Caki2 (cell line): ENCODE data around the gene FOXD4. TPM values are rescaled to one million over a fixed set of nuclear protein-coding genes. Genes with fewer than 3 reads are reported as not detected.
"Not testable (repeated sequence)": the region's sequence is repeated elsewhere in the genome, so short reads cannot be mapped to it uniquely, and the experiment has no call there.

Experiments
- DNase-seq: peaks from one replicate; pipeline ENCODE4 v3.0.0-alpha.2; 2015; ENCODE audit warnings: low read depth
- in situ Hi-C: cut with HindIII; loops from 2 replicates; pipeline ENCODE4 v1.10.0; 2016; ENCODE audit warnings: low sequenced_read_pairs, low pct_unique_long_range_greater_than_20kb, mixed read lengths
- total RNA-seq: library from RNA; depleted of rRNA; stranded (reverse); fragments of >200 nt; shearing (Covaris generic); gene quantifications from 2 replicates; pipeline ENCODE4 v1.2.3, GENCODE V29; 2014; ENCODE audit warnings: low replicate concordance; rRNA removed

The FOXD4 gene
- total RNA-seq, 1 experiment from 2014 or later: not detected

DNA sequence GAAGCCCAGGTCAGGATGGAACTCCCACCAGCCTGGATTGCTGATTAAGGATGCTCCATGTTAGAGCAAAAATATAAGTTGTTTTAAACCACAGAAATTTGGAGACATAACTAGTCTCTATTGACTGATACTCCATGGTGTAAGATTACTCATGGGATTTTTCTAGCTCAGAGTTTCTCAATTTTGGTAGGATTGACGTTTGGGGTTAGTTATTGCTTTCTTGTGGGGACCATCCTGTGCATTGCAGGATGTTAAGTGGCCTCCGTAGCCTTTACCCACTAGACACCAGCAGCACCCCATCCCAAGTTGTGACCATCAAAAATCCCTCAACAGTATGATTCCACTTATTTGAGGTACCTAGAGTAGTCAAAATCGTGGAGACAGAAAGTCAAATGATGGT, 19.4 kb downstream of the FOXD4 start:
- in situ Hi-C loops, DNase-seq: not testable (repeated sequence)

GRCh38 chr9:94992-95391, 23.2 kb downstream of the FOXD4 start:
- in situ Hi-C loops, DNase-seq: not testable (repeated sequence)

GRCh38 chr9:94323-94722, 23.9 kb downstream of the FOXD4 start:
- DNase-seq, in situ Hi-C loops: not testable (repeated sequence)

DNA sequence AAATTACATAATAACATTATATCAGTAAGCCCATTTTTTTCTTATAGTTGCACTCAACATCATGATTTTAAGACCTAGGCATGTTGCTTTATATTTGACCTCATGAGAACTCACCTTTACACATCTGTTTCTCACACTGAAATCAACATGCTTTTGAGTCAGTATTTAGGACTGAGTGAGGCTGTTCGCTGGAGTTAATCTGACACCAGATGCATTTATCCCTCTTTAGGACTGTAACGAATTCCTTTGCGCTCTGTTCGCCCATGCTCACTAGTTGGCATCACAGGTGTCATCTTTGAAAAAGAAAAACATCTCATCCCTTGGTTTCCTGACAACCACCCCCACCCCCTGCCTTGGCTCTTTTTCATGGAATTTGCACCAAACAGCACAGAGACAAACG, 24.3 kb downstream of the FOXD4 start:
- DNase-seq, in situ Hi-C loops: not testable (repeated sequence)

DNA sequence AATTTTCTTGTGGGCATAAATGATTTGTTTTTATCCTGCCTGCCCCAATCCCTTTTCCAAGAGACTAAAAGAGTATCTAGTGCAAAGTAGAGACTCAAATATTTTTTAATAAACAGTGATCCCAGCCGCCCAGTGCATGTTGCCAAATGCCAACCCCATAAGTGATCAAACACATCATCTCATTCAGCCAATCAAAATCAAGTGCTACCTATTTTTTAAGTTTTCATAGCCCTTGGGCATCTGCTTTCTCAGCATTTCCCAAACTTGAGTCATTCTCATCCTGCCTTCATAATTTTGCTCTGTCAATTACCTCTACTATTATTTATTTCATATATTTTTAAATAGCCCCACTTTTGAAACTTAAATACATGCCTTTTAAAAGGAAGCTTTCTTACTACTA, 27.4 kb downstream of the FOXD4 start:
- in situ Hi-C loops, DNase-seq: not testable (repeated sequence)

DNA sequence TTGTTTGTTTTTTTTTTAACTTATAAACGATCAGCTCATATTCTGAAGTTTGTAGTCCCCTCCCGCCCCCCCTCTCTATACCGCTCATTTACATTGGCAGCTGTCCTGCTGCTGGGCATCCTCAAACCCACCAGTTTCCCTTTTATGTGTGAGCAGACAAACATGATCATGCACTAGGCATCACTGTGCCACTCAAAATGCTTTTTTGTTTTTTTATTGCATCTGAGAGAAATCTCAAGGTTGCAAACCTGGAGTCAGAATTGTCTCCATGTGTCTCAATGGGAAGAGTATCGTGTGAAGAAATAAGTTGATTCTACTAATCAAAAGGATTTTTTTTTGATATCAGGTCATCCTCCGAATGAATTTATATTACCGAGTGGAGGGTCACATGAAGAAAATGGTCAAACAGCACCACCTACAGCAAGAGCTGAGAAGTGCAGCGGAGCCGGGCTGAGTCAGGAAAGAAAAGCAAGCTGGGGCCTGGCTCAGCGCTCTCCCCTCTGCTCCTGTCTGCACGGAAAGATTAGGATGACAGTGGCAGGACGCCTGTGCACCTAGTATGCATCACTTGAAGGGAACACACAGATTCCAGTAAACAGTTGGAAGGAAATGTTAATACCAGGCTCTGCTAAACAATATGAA, 29.7 kb downstream of the FOXD4 start:
- in situ Hi-C loops, DNase-seq: not testable (repeated sequence)

DNA sequence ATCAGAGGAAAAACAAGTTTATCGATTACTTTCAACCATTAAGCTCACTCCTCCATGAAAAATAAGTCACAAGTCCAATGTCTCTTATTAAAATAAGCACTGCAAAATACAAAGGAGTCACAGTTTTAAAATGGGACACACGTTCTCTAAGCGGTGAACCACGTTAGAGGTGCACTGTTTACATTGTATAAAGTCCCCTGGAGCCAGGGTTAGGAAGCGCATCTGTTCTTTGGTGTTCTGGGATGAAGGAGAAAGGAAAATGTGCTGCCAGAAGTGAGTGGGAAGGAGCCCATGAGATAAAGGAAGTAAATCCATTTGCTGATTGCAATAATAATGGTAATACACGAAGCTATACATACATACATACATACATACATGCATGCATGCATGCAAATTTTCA, 30.4 kb downstream of the FOXD4 start:
- in situ Hi-C loops, DNase-seq: not testable (repeated sequence)

DNA sequence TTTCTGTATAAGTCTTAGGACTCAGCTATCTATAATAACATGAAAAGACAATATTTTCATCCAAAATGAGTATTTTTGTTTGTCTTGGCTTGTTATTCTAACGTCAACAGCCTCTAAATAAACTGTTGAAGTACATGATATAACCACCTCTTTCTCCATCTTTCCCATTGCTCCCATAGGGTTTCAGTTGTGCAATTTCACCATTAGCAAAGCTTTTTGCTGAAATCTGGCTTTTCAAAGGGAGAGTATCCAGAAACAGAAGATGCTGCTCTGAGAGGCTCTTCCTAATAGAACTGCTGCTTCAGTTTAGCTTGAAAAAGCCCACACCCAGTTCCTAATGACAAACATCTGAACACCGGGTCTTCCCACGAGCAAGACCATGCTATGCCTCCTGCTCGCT, 31.1 kb downstream of the FOXD4 start:
- DNase-seq, in situ Hi-C loops: not testable (repeated sequence)

GRCh38 chr9:86697-87096, 31.5 kb downstream of the FOXD4 start:
- DNase-seq, in situ Hi-C loops: not testable (repeated sequence)

DNA sequence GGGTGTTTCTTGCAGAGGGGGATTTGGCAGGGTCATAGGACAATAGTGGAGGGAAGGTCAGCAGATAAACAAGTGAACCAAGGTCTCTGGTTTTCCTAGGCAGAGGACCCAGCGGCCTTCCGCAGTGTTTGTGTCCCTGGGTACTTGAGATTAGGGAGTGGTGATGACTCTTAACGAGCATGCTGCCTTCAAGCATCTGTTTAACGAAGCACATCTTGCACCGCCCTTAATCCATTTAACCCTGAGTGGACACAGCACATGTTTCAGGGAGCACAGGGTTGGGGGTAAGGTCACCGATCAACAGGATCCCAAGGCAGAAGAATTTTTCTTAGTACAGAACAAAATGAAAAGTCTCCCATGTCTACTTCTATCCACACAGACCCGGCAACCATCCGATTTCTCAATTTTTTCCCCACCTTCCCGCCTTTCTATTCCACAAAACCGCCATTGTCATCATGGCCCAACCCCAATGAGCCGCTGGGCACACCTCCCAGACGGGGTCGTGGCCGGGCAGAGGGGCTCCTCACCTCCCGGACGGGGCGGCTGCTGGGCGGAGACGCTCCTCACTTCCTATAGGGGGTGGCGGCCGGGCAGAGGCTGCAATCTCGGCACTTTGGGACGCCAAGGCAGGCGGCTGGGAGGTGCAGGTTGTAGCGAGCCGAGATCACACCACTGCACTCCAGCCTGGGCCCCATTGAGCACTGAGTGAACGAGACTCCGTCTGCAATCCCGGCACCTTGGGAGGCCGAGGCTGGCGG, 35.1 kb downstream of the FOXD4 start:
- DNase-seq, in situ Hi-C loops: not testable (repeated sequence)

DNA sequence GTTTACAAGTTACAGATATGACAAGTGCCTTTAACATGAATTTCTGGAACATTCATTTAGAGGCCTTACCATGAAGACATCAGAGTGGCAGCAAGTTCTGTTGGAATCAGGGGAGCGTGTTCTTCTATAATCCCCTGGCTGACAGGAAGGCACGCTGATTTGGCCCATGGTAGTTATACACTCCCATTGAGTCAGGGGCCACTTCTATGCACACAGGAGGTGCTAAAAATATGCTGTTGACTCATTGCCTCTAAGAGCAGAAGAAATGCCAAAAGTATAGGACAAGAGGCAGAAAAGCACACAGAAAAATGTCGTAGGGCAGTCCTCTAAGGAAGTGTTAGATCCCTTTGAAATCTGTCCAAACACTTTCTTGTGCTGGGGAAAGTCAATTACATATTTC, 39.9 kb downstream of the FOXD4 start:
- DNase-seq, in situ Hi-C loops: not testable (repeated sequence)

GRCh38 chr9:76389-76788, 41.8 kb downstream of the FOXD4 start:
- in situ Hi-C loops, DNase-seq: not testable (repeated sequence)

DNA sequence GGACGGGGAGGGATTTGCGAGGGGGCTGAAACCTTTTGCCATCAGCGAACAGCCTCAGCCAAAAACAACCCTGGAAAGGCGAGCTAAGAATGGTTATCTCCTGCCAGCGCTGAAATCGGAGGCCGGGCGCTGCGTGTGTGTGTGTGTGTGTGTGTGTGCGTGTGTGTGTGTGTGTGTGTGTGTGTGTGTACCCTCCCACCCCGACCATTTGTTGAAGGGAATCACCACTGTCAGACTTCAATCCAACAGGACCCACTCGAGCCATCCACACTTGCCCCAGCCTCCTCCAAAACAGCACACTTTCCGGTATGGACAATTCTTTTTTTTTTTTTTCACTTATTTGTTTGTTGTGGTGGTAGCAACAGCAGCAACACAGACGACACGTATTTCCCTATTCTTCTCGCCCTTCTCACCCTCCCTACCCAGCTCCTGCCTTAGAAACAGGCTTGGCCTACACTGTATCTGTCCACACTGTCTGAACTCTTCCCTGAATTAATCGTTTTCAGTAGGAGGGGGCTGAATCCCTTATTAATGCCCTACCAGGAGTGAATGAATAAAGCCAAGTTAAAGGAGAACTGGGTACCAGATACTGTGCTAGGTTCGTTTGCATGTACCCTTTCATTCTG, 44.2 kb downstream of the FOXD4 start:
- in situ Hi-C loops, DNase-seq: not testable (repeated sequence)

DNA sequence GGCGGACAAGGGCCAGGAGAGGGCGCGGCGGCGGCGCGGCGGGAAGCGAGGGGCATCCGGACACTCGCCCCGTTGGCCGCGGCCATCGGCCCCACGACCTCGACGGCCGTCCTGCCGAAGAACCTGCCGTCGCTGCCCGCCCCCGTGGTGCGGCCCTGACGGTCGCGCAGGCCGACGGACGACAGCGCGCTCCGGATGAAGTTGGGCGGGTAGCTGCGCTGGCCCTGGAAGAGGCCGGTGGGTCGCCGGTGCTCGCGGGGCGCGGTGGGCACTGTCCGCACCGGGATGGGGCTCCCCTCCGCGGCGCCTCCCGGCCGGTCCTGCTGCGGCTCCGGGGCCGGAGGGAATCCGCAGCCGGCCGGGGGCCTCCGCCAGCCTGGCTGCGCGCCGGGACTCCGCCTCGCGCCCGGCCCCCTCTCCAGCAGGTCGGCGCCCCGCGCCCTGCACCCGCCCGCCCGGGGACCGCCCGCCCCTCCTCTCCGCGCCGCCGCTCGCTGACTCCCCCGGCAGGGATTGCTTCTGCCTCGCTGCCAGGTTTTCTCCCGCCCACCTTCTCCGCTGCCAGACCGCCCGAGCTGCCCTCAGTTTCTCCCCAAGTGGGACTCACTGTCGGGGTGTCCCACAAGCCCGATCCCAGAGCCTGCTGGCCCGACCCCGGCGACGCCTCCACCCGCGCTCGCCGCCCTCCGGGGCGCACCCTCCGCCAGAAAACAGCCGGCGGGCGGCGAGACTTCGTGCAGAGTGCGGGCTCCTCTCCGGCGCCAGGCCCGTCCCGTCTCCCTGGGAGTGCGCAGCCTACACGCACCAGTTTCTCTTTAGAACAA, 44.9 kb downstream of the FOXD4 start:
- DNase-seq, in situ Hi-C loops: not testable (repeated sequence)

Other genes starting within 250 kb of the FOXD4 start
- gene WASHC1, start 89.0 kb downstream of the FOXD4 start, total RNA-seq: 7.8 and 7.9 TPM in 2 replicates
- 5.1 and 13.7 TPM in 2 replicates for gene ZNG1A, start 60.6 kb upstream of the FOXD4 start, total RNA-seq
- 5.6 and 5.9 TPM in 2 replicates for gene DOCK8, start 96.4 kb upstream of the FOXD4 start, total RNA-seq